NCI-H1105 treated with DMSO at 0.1 percent for 48 hours (cell line): Measurements from ENCODE around the gene TMEM11.

Experiments used
- DNase-seq: peaks from one replicate; lab custom pipeline; 2025; lab: John Stamatoyannopoulos, UW

TMEM11 gene

GRCh38 chr17:21184570-21184969 lies 29.4 kb downstream of the TMEM11 start:
- no peak for DNase-seq

- DNase-seq: no peak
Observed at GRCh38 chr17:21183468-21183867, 30.5 kb downstream of the TMEM11 start.

DNA sequence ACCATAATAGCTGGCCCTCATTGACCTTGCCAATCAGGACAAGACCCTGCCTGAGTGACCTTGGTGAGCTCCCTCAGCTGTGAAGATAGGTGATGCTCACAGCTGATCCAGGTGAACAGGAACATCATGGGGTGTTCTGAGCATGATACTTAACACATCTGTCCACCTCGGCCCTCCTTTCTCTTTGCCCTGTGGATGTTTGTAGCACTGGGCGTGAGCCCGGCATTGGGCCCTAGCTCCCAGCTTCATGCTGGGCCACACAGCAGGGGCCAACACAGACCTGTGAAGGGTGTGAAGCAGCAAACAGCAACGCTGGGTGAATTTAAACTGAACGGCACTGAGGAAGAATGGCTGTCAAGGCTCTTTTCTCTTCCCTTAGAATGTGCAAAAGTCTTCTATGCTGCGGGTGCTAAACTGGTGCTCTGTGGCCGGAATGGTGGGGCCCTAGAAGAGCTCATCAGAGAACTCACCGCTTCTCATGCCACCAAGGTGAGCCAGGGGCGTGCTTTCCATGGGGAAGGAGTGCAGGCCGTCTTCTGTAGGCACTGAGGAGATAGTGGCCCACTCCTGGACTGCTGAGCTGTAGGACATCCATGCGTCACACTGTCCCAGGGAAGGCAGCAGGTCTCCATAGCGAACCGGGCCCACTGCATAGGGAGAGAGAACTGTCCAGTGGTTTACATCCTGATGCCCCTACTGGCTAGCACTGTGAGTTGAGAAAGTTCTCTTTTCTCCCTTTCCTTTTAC lies 35.9 kb downstream of the TMEM11 start:
- no peak for DNase-seq

- no peak for DNase-seq
Observed at GRCh38 chr17:21177401-21177800, 36.6 kb downstream of the TMEM11 start.

DNA sequence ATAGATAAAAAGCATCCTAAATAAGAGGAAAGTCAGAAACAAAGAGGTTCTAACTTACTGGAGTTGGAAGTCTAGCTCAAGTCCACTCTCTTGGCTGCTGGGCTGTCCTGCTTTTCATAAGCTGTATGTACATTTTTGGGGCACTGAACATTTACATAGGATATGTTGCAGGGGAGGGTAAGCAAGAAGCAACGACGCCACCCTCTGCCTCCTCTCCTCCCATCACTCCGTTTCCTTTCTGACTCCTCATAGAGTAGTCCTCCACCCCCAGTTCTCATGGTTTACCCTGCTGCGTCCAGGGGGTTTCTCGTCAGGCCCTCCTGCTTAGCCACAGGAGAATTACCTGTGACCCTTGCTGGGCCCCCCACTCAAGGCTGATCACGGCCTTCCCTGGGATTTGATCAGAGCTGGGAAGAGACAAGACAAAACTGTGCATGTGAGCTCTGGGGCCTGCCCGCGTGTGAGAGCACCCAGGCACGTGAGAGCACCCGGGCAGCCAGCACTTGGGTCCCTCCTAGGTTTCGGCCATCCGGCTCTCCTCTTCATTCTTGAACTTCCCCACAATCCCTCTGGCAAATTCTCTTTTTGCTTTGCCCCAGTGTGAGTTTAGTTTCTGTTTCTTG lies 37.1 kb downstream of the TMEM11 start:
- DNase-seq: no peak

DNA sequence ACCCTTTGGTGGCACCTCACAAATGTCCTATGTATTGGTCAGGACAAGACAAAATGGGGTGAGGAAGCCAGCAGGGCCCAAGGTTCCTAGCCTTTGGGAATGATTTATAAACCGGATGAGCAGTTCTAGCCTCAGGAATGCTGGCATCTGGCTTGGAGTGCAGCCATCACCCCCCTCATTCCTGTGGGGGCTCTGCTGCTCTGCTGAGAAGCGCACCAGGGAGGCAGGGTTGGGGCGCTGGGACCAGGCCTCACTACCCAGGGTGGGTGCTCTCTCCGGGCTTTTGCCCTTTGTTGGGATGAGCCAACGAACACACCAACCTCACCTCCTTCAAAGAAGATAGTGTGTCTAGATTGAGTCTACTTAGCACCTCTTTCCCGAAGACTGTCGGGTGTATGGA lies 39.2 kb downstream of the TMEM11 start:
- no peak for DNase-seq

DNA sequence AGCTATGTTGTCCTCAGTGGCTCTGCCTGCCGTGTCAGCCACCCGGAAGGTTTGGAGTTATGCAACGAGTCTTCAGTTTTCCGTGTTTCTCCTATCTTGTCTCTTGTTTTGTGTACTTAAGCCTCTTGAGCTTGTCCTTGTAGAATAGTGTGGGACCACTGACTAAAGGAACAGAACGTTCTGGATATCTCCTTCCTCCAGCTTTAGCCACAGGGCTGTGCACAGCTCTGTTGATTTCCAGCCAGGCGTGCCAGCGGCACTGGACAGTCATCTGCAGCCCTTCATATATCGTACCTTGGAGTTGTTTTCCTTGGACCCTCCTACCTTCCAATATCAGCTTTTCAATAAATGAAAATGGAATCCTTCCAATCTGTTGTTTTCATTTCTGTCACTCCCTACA lies 39.8 kb downstream of the TMEM11 start:
- DNase-seq: no peak

GRCh38 chr17:21173543-21173942 lies 40.4 kb downstream of the TMEM11 start:
- no peak for DNase-seq

DNA sequence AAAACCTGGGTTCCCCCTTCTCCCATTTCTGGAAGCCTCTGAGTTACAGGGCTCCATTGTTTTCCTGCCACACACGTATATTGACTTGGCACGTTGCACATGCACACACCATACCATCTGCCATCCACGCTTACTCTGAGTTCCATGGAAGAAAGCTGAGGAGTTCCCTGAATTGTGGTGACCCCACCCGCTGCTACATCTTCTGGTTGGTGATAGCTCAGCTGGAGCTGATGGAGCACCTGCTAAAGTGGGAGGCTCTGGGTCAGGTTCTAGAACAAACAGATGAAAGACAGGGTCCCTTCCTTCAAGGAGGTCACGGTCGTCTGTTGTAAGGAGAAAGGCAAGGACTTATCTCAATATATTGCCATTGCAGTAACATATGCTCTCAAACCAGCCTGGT lies 41.1 kb downstream of the TMEM11 start:
- no peak for DNase-seq

DNA sequence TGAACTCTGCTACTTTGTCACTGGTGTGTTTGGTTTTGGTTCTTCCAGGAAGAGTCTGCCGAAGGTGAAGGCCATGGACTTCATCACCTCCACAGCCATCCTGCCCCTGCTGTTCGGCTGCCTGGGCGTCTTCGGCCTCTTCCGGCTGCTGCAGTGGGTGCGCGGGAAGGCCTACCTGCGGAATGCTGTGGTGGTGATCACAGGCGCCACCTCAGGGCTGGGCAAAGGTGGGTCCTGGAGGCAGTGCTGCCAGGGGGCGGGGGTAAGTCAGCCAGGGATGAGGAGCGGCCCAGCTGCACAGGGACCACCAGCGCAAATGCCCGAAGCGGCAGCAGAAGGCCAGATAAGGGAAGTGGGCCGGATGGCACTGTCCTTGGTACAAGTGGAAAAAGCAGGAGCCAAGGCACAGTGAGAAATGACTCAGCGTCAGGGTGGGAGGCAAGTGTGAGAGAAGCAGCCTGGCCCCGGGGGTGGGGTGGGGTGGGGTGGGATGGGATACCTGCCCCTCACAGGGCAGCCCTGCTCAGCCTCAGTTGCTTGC lies 41.9 kb downstream of the TMEM11 start:
- no peak for DNase-seq

DNA sequence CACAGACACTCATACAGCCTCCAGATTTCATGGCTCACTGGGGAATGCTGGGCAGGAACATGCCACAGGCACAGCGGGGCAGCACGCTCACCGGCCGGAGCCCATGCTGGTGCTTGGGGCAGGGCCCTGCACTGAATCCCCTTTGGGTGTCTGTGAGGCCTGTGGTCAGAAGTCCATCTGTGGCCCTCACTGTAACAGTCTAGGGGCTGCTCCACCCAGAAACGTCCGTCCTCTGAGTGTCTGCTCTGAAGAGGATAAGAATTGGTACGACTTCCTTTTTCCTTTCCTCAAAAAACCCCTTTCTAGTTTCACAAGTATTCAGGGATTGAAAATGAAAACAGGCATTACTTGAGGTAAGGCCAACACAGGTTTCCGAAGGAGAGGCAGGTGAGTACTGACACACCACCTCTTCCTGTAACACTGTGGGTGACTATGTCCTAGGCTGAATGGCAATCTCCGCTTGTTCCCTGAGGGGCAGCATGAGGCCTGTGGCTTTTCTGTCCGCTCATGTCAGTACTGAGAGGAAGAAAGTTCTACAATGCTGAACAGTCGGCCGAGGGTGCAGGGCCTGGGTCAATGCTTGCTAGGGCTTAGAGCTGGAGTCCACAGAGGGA lies 42.5 kb downstream of the TMEM11 start:
- DNase-seq: no peak

DNA sequence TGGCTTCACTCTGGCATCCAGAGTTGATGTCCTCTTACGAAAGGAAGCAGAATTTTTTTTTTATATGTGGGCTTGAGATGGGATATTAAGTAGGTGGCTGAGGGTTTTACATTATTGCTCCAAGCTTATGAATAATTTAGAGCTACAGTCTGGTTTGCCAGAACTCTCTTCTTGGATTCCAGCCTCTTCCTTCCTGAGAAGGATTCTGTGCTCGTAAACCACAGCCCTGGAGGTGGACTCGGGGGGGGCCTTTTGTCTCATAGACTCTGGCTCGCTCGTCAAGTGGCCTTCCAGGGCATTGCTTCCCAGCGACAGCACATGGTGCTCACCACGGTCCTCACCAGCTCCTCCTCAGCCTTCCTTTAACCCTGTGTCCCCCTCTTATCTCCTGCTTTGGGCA lies 43.2 kb downstream of the TMEM11 start:
- DNase-seq: no peak

GRCh38 chr17:21169496-21169895 lies 44.5 kb downstream of the TMEM11 start:
- DNase-seq: no peak

GRCh38 chr17:21168555-21168865 lies 45.5 kb downstream of the TMEM11 start:
- no peak for DNase-seq

DNA sequence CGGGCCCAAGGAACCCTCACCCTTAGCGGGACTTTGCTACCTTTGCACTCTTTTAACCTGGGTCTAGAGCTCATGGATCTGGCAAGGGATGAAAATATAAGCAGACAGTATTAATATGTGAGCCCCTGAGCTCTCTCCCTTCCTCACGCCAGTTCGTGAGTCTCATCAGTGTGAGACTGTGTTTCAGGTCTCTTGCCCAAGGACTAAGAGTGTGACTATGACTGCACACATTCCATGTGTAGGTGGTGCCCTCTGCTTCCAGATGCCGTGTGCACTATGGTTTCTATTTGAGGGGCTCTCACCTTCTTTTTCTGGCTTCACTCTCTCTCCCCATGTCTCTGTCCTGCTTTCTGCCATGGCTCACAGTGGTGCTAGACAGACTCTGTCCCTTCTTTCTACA lies 46.7 kb downstream of the TMEM11 start:
- no peak for DNase-seq

DNA sequence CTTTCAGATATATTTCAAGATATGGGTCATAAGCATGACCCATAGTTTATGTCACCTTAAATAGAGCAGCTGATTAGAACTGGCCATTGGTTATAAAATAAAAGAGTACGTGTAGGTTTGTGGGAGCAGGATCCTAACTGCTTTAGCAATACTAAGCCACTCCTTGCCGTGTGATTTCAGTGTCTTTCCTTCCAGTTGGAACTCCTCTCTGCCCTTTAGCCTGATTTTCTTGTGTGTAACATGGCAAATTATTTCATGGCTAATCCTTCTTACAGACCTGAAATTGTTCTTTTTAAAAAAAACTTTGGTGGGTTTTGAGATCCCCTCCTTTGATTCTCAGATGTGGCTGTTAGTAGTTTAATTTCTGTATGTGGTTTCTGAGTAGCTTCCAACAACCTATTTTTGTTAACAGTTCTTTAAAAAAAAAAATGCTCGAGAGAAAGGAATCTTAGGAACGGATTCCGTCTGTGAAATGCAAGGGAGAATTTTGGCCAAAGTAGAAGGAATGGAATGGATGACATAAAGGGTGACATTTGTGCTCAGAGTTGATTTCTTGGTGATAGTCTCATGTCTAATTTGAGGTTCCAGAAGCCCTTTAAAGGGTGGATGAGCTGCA lies 47.3 kb downstream of the TMEM11 start:
- DNase-seq: no peak

GRCh38 chr17:21165922-21166594 lies 47.9 kb downstream of the TMEM11 start:
- no peak for DNase-seq

- no peak for DNase-seq
Observed at GRCh38 chr17:21164620-21165019, 49.3 kb downstream of the TMEM11 start.

DNA sequence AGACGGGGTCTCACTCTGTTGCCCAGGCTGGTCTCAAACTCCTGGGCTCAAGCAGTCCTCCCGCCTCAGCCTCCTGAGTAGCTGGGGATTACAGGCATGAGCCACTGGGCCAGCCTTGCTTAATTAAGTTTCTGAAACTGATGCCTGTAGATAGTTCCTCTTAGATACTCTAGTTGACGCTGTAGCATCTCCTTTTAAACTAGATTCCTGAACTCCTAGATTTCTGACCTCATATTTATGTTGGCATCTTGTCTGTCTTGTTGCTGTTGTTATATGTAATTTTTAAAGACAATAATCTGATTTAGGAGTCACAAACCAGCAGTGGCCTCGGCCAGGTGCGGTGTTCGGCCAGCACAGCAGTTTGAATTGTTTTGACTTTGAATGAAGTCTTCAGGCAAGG lies 49.7 kb downstream of the TMEM11 start:
- no peak for DNase-seq

- DNase-seq: no peak
Observed at GRCh38 chr17:21163101-21163500, 50.9 kb downstream of the TMEM11 start.

DNA sequence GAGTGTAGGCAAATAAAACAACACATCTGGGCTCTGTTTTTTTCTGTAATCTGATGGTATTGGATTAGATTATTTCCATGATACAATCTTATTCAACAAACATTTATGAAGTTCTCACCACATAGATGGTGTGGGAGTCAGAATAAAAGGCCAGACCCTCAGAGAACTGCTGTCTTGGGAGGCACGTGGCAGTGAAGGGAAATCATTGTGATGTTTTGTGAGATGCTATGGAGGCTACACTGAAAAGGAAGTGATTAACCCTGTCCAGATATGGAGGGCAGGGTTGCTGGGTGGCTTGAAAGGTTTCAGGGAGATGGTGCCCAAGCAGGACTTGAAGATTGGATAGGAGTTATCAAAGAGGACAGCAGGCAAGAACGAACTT lies 51.6 kb downstream of the TMEM11 start:
- DNase-seq: no peak
